Neural cell (in vitro differentiated cells): ENCODE measurements around the gene FGF1. TPM values are rescaled to one million over a fixed set of nuclear protein-coding genes. Genes with fewer than 3 reads are reported as not detected.
A peak's percentile ranks its signal among the peaks of the same experiment; 100 is the strongest.

ENCODE experiments used
- H2AFZ ChIP-seq: fragments of 200-600, 300-800 bp; sonication (generic), shearing (Covaris generic); 2 replicates; pipeline ENCODE4 v1.6.0; 2014; ENCODE audit warnings: low read depth, mild to moderate bottlenecking, antibody characterized with exemption, low read length, moderate library complexity
- H3F3A ChIP-seq: fragments of 200-600 bp; shearing (Covaris generic); 2 replicates; pipeline ENCODE4 v1.6.1; 2016; ENCODE audit warnings: mild to moderate bottlenecking, moderate library complexity, mixed read lengths, antibody characterized with exemption, low read length; ENCODE audit not compliant: insufficient read depth, poor library complexity, severe bottlenecking
- H3K27ac ChIP-seq: fragments of 200-600, 300-800 bp; sonication (generic), shearing (Covaris generic); 2 replicates; pipeline ENCODE4 v1.5.1; 2014; ENCODE audit warnings: mild to moderate bottlenecking, low read length, moderate library complexity
- H3K27me3 ChIP-seq: fragments of 300-800, 200-600 bp; sonication (generic), shearing (Covaris generic); 2 replicates; pipeline ENCODE4 v1.6.0; 2014; ENCODE audit warnings: mild to moderate bottlenecking, low read depth, low read length, moderate library complexity; ENCODE audit not compliant: insufficient read depth
- H3K36me3 ChIP-seq: fragments of 300-800, 200-600 bp; sonication (generic), shearing (Covaris generic); 2 replicates; pipeline ENCODE4 v1.5.1; 2014; ENCODE audit warnings: mild to moderate bottlenecking, antibody characterized with exemption, low read length, moderate library complexity; ENCODE audit not compliant: insufficient read depth
- H3K4me2 ChIP-seq: fragments of 300-800, 200-600 bp; sonication (generic), shearing (Covaris generic); 2 replicates; pipeline ENCODE4 v1.6.0; 2014; ENCODE audit warnings: mild to moderate bottlenecking, low read length
- H3K4me3 ChIP-seq: fragments of 300-800, 200-600 bp; sonication (generic), shearing (Covaris generic); 2 replicates; pipeline ENCODE4 v1.5.1; 2014; ENCODE audit warnings: mild to moderate bottlenecking, low read length, moderate library complexity
- H3K79me2 ChIP-seq: fragments of 200-600 bp; shearing (Covaris generic); replicated peaks from 2 replicates; pipeline ENCODE4 v1.6.0; 2014; ENCODE audit warnings: mild to moderate bottlenecking, low read length, moderate library complexity; ENCODE audit not compliant: insufficient read depth
- H3K9ac ChIP-seq: fragments of 300-800, 200-600 bp; sonication (generic), shearing (Covaris generic); 2 replicates; pipeline ENCODE4 v1.6.1; 2016; ENCODE audit warnings: mild to moderate bottlenecking, low read length, mixed read lengths
- H3K9me2 ChIP-seq: fragments of 200-600 bp; shearing (Covaris generic); 2 replicates; pipeline ENCODE4 v1.6.1; 2016; ENCODE audit warnings: mild to moderate bottlenecking, low read length, mixed read lengths; ENCODE audit not compliant: insufficient read depth
- H3K9me3 ChIP-seq: fragments of 200-600, 300-800 bp; sonication (generic), shearing (Covaris generic); 2 replicates; pipeline ENCODE4 v1.6.1; 2016; ENCODE audit warnings: mild to moderate bottlenecking, mixed run types, low read length, moderate library complexity, mixed read lengths
- H4K20me1 ChIP-seq: fragments of 200-600 bp; shearing (Covaris generic); 2 replicates; pipeline ENCODE4 v1.6.1; 2016; ENCODE audit warnings: mild to moderate bottlenecking, mixed run types; ENCODE audit not compliant: insufficient read depth
- EP300 ChIP-seq: fragments of 450-650 bp; conservative IDR thresholded peaks from 2 replicates; pipeline ENCODE4 v1.6.1; 2014; ENCODE audit warnings: antibody characterized with exemption, mild to moderate bottlenecking, moderate library complexity; ENCODE audit not compliant: poor library complexity, severe bottlenecking
- EZH2 ChIP-seq: fragments of 200-600, 300-800 bp; shearing (Covaris generic), sonication (generic); IDR thresholded peaks from 2 replicates; pipeline ENCODE4 v1.6.1; 2014; ENCODE audit warnings: antibody characterized with exemption, low read length, borderline replicate concordance, mild to moderate bottlenecking; ENCODE audit not compliant: insufficient read depth, poor library complexity, severe bottlenecking
- MXI1 ChIP-seq: fragments of 450-650 bp; conservative IDR thresholded peaks from 2 replicates; pipeline ENCODE4 v1.6.1; 2014; ENCODE audit warnings: antibody characterized with exemption, mild to moderate bottlenecking; ENCODE audit not compliant: poor library complexity, severe bottlenecking
- POLR2AphosphoS5 ChIP-seq: IDR thresholded peaks from 2 replicates; pipeline ENCODE4 v1.6.1; 2012
- RAD21 ChIP-seq: fragments of 450-650 bp; conservative IDR thresholded peaks from 2 replicates; pipeline ENCODE4 v1.6.1; 2014; ENCODE audit warnings: antibody characterized with exemption, mild to moderate bottlenecking, moderate library complexity
- REST ChIP-seq: IDR thresholded peaks from 2 replicates; pipeline ENCODE4 v1.6.1; 2012; ENCODE audit warnings: borderline replicate concordance
- SMC3 ChIP-seq: fragments of 450-650 bp; conservative IDR thresholded peaks from 2 replicates; pipeline ENCODE4 v1.6.1; 2014; ENCODE audit warnings: antibody characterized with exemption, mild to moderate bottlenecking, moderate library complexity; ENCODE audit not compliant: poor library complexity
- TAF1 ChIP-seq: IDR thresholded peaks from 2 replicates; pipeline ENCODE4 v1.6.1; 2012; ENCODE audit warnings: low read depth
- polyA plus RNA-seq: library from polyadenylated mRNA; depleted of rRNA; stranded (reverse); fragments of >200 nt; gene quantifications from 2 replicates; pipeline ENCODE4 v1.2.3, GENCODE V29; 2014
- TF ChIP-seq, protein P1 (sequence below): fragments of 450-650 bp; IDR thresholded peaks from 2 replicates; pipeline ENCODE4 v1.5.1; 2014; ENCODE audit warnings: antibody characterized with exemption, mild to moderate bottlenecking, moderate library complexity; ENCODE audit not compliant: poor library complexity, severe bottlenecking

FGF1 gene
- polyA plus RNA-seq, 1 donor from 2014 or later: not detected

GRCh38 chr5:142549834-142550233, 136.1 kb downstream of the FGF1 start:
- Histone ChIP-seq H3K9ac (no peak overlapping the region), H3K9me2 (no peaks in the 10 kb centered on the region), H3K9me3 (no peaks in the 10 kb centered on the region), H3K27me3 (peaks cover 7% of the 10 kb centered on the region), H4K20me1 (no peaks in the 10 kb centered on the region), H3K36me3 (no peaks in the 10 kb centered on the region), H2AFZ (no peak overlapping the region), H3K79me2 (no peaks in the 10 kb centered on the region), H3K4me2 (no peak overlapping the region), H3F3A (no peaks in the 10 kb centered on the region), H3K4me3 (no peak overlapping the region), H3K27ac (no peak overlapping the region)
- TF ChIP-seq EP300 (no peak), MXI1 (no peak), TAF1 (no peak), REST (no peak), SMC3 (no peak), RAD21 (no peak), POLR2AphosphoS5 (no peak)
- TF ChIP-seq, protein P1, sequence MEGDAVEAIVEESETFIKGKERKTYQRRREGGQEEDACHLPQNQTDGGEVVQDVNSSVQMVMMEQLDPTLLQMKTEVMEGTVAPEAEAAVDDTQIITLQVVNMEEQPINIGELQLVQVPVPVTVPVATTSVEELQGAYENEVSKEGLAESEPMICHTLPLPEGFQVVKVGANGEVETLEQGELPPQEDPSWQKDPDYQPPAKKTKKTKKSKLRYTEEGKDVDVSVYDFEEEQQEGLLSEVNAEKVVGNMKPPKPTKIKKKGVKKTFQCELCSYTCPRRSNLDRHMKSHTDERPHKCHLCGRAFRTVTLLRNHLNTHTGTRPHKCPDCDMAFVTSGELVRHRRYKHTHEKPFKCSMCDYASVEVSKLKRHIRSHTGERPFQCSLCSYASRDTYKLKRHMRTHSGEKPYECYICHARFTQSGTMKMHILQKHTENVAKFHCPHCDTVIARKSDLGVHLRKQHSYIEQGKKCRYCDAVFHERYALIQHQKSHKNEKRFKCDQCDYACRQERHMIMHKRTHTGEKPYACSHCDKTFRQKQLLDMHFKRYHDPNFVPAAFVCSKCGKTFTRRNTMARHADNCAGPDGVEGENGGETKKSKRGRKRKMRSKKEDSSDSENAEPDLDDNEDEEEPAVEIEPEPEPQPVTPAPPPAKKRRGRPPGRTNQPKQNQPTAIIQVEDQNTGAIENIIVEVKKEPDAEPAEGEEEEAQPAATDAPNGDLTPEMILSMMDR: no peak

DNA sequence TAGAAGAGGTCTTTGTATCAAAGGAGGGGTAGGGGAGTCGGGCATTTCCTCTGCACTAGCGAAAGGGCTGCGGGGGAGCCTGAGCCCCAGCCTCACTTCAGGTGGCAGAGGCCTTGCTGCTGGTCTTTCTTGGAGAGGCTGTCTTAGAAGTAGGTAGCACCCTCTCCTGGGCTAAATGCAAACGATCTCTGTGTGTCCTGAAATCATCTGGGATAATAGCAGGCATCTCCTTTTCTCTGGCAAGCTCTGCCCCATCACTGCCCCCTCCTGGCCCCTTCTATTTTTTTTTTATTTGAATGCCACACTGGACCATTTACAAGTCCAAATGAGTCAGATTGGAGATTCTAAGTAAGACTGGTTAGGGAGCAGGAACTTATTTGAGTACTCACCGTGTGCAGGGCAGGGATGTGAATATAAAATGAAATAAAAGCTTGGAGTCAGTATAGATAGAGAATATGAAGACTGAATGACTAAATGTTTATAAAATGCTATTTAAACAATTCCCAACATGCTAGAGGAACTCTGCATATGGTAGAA, 137.1 kb downstream of the FGF1 start:
- Histone ChIP-seq H3K9me3 (no peaks in the 10 kb centered on the region), H3K9ac (peak overlapping the region; percentile 19), H3K9me2 (no peaks in the 10 kb centered on the region), H3K27ac (no peak overlapping the region), H2AFZ (peak overlapping the region; percentile 19), H3K27me3 (peaks cover 7% of the 10 kb centered on the region), H3K36me3 (no peaks in the 10 kb centered on the region), H3F3A (no peaks in the 10 kb centered on the region), H4K20me1 (no peaks in the 10 kb centered on the region), H3K79me2 (no peaks in the 10 kb centered on the region), H3K4me3 (no peak overlapping the region), H3K4me2 (no peak overlapping the region)
- TF ChIP-seq, protein P1: peak; percentile 87
- TF ChIP-seq SMC3: peak; percentile 87
- no peak for TF ChIP-seq TAF1
- TF ChIP-seq EP300: no peak
- peak; percentile 83 for TF ChIP-seq RAD21
- TF ChIP-seq EZH2: no peak
